HG02884 (cell line): ENCODE results near the gene LYSMD4.

Experiments used
- ATAC-seq: cut with Tn5 transposase; IDR thresholded peaks from one replicate; pipeline ENCODE4 v1.9.1; 2021; ENCODE audit warnings: mild to moderate bottlenecking, moderate library complexity; ENCODE audit not compliant: unreplicated experiment

The LYSMD4 gene

DNA sequence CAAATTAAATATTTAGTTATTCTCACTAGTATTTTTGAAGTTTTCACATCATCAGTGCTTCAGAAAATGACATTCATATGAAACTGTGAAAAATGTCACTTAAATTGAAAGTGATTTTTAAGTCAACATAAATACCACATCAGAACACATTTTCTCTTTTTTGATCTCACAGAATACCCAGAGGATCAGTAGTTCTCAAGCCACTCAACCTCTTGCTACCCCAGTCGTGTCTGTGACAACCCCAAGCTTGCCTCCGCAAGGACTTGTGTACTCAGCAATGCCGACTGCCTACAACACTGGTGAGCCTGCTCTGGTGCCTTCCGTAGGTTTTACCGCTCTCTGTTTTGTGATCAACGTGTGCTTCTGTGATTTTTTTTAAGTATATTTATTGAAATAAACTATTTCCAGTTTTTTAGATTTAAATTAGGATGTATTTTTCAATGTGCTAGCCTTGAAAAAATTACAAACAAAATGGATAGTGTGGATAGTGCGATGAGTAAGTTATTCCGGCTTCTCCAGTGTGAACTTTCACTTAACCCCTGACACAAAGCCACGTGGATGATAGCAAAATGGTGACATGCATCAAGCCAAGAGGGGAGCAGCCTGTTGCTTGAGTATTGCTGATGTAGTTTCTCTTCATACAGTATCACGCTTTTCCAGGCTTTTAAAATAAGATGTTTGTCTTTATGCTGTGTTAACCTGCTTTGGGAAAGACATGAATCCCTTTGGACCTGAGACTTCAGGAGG lies 26.5 kb downstream of the LYSMD4 start:
- no peak for ATAC-seq

DNA sequence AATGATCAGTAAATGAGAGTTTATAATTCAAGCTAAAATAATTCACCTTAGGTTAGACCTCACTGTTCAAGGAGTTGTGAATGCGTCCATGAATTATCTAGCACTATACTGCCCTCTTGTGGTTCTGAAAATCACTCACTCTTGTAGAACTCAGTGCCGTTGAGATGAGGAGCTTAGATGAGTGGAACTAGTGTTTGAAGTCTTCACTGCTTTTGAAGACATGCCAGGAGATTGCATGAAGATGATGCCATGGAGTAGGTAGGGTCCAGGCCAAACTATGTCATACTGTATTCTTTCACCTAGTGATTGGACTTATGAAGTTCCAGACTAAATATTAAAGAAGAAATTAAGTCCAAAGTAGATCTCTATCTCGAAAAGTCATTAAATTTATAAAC lies 28.8 kb downstream of the LYSMD4 start:
- ATAC-seq, result peak; percentile 72

DNA sequence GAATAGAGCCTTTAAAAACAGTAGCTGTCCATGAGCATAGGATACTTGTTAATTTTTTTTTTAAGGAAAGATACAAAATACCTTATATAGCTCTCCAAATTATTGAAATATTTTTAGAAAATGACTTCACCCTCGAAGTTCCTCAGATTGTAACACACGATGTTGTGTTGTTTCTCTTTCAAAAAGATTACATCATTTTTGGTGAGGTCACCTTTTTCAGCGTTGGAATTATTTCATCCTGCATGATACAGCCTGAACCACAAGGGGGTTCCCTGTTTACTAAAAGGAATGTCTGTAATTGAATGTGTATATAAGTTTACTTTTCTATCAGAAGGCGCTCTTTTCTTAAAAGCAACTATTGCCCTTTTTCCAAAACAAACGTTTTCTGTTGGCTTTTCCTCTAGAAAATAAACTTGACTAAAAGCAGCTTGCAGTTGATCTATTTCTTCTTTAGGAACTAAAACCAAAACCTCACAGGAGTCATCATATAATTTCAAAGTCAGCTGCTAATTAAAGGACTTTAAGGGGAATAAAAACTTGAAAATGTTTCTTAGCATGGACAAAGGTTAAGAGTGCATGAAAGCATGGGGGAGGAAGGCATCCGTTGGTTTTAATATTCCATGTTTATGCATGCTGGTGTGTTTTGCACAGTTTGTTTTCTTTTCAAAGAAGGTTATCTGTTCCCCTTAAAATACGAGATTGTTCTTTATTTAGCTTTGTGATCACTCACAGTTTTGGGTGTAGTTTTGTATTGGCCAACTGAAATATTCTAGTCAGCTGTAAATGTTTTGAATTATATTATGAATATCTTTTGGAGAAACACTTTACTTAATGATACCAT lies 29.4 kb downstream of the LYSMD4 start:
- peak; percentile 57 for ATAC-seq

DNA sequence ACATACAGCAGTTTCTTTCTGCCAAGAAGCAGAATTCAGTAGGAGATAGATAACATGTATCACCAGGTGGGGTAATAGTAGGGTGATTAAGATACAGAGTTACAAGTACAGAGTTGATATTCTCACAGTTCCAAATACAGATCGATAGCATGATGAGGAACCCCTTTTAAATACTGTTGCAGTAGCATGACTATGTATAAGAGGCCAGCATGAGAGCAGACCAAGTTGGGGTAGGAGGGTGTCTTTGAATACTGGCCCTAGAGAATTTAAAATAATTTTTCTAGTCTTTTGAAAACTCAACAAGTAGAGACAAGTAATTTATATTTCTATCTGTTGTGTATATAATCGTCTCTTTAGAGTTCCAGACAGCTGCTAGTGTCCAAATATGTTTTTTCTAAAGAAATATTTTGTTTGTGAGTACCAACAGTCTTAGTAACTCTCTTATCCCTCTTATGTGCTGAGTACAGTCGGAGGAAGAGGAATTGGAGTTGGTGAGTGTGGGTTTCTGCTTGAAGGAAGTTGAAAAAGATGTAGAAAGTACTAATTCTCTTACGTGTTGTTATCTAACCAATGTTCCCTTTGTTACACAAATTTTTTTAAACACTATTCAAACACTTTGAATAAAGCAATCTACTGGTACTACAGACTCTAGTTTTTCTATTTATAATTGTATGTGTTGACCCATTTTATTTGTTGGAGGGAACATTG lies 30.2 kb downstream of the LYSMD4 start:
- ATAC-seq, result no peak

DNA sequence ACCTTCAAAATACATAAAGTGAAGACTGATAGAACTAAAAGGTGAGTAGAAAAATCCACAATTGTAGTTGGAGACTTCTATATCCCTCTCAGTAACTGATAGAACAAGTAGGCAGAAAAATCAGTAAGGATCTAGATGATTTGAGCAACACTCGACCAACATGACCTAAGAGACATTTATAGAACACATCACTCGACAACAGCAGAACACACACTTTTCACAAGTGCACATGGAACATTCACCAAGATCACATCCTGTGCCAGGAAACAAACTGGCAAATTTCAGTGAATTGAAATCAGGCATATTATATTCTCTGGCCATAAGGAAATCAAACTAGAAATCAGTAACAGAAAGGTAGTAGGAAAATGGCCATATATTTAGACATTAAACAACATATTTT lies 37.1 kb downstream of the LYSMD4 start:
- no peak for ATAC-seq

DNA sequence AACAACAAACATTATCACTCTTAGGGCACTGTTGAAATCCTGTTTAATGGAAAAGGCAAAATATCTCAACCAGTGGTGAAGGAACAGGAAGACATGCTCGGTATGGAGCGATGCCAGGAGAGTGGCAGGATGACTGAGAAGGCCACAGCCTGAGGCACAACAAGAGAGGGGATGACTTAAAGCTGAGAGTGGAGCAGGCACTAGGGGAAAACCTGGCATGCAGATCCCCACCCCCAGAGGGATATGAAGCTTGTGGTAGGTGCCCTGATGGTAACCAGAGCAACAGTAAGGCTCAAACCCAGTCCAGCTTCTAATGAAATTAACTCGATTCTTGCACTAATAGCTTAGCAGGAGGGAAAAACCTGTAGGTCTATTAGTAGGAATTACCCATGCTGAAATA lies 40.4 kb downstream of the LYSMD4 start:
- ATAC-seq, result no peak

DNA sequence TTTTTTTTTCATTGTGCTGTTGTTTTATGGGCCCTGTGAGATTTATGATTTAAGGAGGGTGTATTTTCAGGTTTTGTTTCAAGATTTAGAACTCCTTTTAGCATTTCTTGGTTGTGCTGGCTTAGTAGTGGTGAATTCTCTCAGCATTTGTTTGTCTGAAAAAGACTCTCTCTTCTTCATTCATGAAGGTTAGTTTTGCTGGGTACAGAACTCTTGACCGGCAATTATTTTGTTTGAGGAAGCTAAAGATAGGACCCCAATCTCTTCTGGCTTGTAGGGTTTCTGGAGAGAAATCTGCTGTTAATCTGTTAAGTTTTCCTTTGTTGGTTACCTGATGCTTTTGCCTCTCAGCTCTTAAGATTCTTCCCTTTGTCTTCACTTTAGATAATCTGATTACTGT lies 46.9 kb downstream of the LYSMD4 start:
- no peak for ATAC-seq

DNA sequence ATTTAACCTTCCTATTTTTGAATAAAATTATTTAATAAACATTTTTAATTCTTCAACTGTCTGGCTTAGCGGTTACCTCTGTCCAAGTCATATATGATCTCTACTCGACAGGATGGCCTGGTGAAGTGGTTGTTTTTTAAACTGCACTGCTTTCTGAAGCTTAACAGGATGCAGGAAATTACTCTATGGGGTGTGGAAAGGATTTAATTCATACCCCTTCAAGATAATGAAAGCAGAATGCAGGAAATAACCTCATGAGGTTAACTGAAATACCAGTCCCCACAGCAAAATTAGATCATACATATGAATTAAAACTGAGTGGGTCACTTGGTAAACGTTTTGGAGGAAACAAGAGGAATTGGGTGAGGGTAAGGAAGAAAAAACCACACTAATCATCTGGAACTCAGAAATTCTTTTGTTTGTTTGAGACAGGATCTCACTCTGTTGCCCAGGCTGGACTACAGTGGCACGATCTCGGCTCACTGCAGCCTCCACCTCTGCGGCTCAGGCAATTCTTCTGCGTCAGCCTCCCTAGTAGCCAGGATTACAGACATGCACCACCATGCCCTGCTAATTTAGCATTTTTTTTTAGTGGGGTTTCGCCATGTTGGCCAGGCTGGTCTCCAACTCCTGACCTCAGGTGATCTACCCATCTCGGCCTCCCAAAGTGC lies 50.1 kb downstream of the LYSMD4 start:
- no peak for ATAC-seq

DNA sequence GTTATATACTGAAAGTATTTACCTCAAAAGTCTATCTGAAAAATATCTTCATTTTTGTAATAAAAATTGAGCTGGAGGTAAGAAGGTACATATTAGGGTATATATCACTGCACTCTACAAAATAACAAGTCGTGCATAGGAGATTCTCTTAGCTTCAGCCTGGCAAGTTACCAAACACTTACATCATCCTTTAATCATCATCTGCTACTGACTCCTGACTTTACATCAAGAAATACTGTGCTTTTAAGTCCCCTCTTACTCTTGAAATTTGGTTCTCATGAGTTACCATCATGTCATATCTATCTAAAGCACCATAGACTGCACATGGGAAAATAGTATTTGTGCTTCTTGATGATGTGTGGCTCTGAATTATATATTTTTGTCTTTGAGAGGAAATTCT lies 50.8 kb downstream of the LYSMD4 start:
- ATAC-seq, result no peak

DNA sequence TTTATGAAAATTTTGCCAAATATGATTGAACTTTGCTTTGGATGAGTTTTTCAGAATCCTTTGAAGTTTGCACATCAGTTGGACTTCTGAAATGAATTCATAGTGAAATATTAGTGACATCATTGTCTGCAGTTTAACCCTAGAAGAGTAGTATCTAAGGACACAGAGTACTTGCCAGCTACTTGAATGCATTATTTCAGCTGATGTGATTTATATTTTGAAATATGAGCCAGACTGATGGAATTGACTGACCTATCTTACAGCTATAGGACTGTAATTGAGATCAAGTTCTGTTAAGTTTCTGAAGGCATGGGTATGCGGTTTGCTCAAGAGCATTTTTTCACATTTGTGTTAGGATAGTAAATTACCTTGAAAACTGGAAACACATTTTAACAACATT lies 51.2 kb downstream of the LYSMD4 start:
- no peak for ATAC-seq

DNA sequence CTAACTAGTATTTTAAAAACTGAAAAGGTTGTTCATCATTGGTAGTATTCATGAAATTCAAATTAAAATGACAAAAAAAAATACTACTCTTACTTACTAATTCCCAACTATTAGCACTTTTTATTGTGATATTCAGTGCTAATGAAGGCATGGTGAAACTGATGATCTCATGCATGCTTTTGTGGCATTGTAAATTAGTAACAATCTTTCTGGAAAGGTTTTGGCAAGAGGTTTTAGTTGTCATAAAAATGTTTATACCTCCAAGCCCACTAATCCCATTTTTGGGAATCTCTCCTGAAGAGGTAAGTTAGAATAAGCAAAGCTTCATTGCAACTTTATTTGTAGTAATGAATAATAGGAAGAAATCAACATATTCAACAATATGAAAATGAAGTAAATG lies 53.0 kb downstream of the LYSMD4 start:
- ATAC-seq, result no peak

DNA sequence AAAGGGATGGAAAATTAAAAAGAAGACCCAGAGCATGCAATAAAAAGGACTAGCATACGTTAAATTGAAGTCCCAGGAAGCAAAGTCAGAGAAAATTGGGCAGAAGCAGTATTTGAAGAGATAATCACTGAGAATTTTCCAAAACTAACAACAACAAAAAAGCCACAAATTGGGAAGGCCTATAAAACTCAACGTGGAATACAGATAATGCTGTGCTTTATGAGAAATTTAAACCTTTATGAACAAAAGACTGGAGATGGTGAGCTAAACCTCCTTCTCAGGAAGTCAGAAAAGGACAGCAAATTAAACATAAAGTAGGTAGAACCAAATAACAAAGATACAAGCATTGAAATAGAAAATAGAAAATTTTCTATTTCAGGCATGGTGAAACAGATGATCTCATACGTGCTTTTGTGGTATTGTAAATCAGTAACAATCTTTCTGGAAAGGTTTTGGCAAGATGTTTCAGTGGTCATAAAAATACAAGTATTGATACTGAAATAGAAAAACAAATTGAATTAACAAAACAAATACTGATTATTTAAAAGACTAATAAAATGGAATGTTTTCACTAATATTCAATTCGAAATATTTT lies 55.6 kb downstream of the LYSMD4 start:
- peak; percentile 59 for ATAC-seq
